ENCODE measurements around the gene TSPAN18.

DNA sequence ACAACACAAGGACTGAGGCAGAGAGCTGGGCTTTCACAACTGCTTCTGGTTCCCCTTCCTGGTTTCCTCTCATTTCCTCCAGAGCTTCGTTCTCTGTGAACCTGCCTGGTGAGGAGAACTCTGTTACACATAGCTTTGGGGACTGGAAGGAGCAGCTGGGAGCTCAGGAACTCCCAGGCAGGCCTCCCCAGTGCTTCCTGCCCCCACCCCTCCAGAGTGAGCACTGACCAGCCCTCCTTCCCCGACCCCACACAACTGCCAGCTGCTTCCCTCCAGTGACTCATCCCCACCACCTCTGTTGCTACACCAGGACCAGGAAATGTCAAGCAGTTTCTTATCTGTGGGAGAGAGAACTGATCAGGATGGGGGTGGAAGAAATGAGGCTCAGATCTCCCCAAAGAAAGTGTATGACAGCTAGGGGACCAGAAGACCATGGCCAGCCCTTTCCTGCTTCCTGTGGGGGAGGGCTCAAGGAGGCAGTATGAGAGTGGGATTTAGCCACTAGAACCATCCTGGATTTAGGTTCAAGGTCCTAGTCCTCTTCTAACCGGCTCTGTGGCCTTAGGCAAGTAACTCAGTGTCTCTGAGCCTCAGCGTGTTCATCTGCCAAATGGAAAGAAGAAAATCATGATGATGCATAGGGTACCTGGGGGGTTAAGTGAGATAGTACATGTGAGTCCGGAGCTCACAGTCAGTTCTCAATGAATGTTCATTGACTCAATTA, 228.4 kb downstream of the TSPAN18 start:
- TF ChIP-seq CHD2 (IDR thresholded peaks at IDR 0.05; ENCODE audit: low read length, partially characterized antibody) (no peak), CTCF (IDR thresholded peaks at IDR 0.05) (no peak), RCOR1 (IDR thresholded peaks at IDR 0.05; ENCODE audit: low read length) (no peak), MAX (IDR thresholded peaks at IDR 0.05; ENCODE audit: low read depth) (no peak), EP300 (IDR thresholded peaks at IDR 0.05; ENCODE audit: borderline replicate concordance in 1 of 2, low read depth in 1 of 2, low read length in 1 of 2) (no peak), RAD21 (IDR thresholded peaks at IDR 0.05; ENCODE audit: low read length) (no peak)
